H9 (cell line): Measurements from ENCODE around the gene VPS35L. TPM values are rescaled to one million over a fixed set of nuclear protein-coding genes. Genes with fewer than 3 reads are reported as not detected.

Experiments
- DNase-seq: peaks from one replicate; pipeline ENCODE4 v3.0.0-alpha.2; 2017
- H2AFZ ChIP-seq: one replicate; pipeline ENCODE4 v1.6.1; 2013; ENCODE audit warnings: mild to moderate bottlenecking, low read length, control low read depth, moderate library complexity
- H2AK5ac ChIP-seq: 2 replicates; pipeline ENCODE4 v1.6.1; 2013; ENCODE audit warnings: low read length, control low read depth, mixed read lengths; ENCODE audit not compliant: insufficient read length
- H2BK120ac ChIP-seq: one replicate; pipeline ENCODE4 v1.6.1; 2013; ENCODE audit warnings: low read depth, mild to moderate bottlenecking, low read length, control low read depth, inconsistent platforms; ENCODE audit not compliant: poor library complexity, severe bottlenecking
- H2BK12ac ChIP-seq: 2 replicates; pipeline ENCODE4 v1.6.1; 2013; ENCODE audit warnings: low read length, control low read depth, mixed read lengths, low read depth; ENCODE audit not compliant: insufficient read length
- H2BK15ac ChIP-seq: 2 replicates; pipeline ENCODE4 v1.6.1; 2013; ENCODE audit warnings: low read depth, low read length, control low read depth
- H2BK20ac ChIP-seq: one replicate; pipeline ENCODE4 v1.6.1; 2013; ENCODE audit warnings: low read depth, mild to moderate bottlenecking, low read length, control low read depth, inconsistent platforms; ENCODE audit not compliant: poor library complexity, severe bottlenecking
- H2BK5ac ChIP-seq: 2 replicates; pipeline ENCODE4 v1.6.1; 2013; ENCODE audit warnings: low read length, control low read depth, mixed read lengths; ENCODE audit not compliant: insufficient read length
- H3K14ac ChIP-seq: 2 replicates; pipeline ENCODE4 v1.6.1; 2013; ENCODE audit warnings: low read length, control low read depth; ENCODE audit not compliant: insufficient read depth
- H3K18ac ChIP-seq: 2 replicates; pipeline ENCODE4 v1.6.1; 2013; ENCODE audit warnings: low read depth, mild to moderate bottlenecking, mixed read lengths, low read length, control low read depth; ENCODE audit not compliant: insufficient read length
- H3K23ac ChIP-seq: 2 replicates; pipeline ENCODE4 v1.6.1; 2013; ENCODE audit warnings: low read length, control low read depth, mixed read lengths, low read depth; ENCODE audit not compliant: insufficient read length
- H3K23me2 ChIP-seq: 2 replicates; pipeline ENCODE4 v1.6.1; 2013; ENCODE audit warnings: low read depth, mild to moderate bottlenecking, mixed read lengths, low read length, control low read depth; ENCODE audit not compliant: insufficient read length, poor library complexity, severe bottlenecking
- H3K27ac ChIP-seq: 2 replicates; pipeline ENCODE4 v1.5.1; 2013; ENCODE audit warnings: low read length, control low read depth, mixed read lengths, low read depth; ENCODE audit not compliant: insufficient read length
- H3K27me3 ChIP-seq: 2 replicates; pipeline ENCODE4 v1.6.1; 2013; ENCODE audit warnings: low read length, control low read depth, inconsistent platforms; ENCODE audit not compliant: insufficient read depth
- H3K4ac ChIP-seq: 2 replicates; pipeline ENCODE4 v1.6.1; 2013; ENCODE audit warnings: low read depth, mild to moderate bottlenecking, control low read depth, inconsistent platforms, low read length, moderate library complexity
- H3K4me1 ChIP-seq: 2 replicates; pipeline ENCODE4 v1.6.1; 2013; ENCODE audit warnings: low read length, control low read depth, inconsistent platforms; ENCODE audit not compliant: insufficient read depth
- H3K4me2 ChIP-seq: 2 replicates; pipeline ENCODE4 v1.6.1; 2013; ENCODE audit warnings: low read length, control low read depth, mixed read lengths; ENCODE audit not compliant: insufficient read length, insufficient read depth
- H3K56ac ChIP-seq: 2 replicates; pipeline ENCODE4 v1.6.1; 2013; ENCODE audit warnings: low read depth, mild to moderate bottlenecking, mixed read lengths, low read length, control low read depth; ENCODE audit not compliant: insufficient read length
- H3K79me1 ChIP-seq: 2 replicates; pipeline ENCODE4 v1.6.1; 2013; ENCODE audit warnings: low read depth, mild to moderate bottlenecking, moderate library complexity, low read length, control low read depth, inconsistent platforms; ENCODE audit not compliant: insufficient read depth, poor library complexity, severe bottlenecking
- H3K79me2 ChIP-seq: 2 replicates; pipeline ENCODE4 v1.6.1; 2013; ENCODE audit warnings: low read length, control low read depth, inconsistent platforms; ENCODE audit not compliant: insufficient read depth
- H3K9ac ChIP-seq: 2 replicates; pipeline ENCODE4 v1.6.1; 2013; ENCODE audit warnings: low read length, control low read depth, mixed read lengths; ENCODE audit not compliant: insufficient read length; ENCODE audit errors: extremely low read depth
- H3K9me3 ChIP-seq: one replicate; pipeline ENCODE4 v1.6.1; 2013; ENCODE audit warnings: low read depth, low read length, inconsistent platforms; ENCODE audit not compliant: control insufficient read depth
- H3T11ph ChIP-seq: one replicate; pipeline ENCODE4 v1.6.1; 2013; ENCODE audit warnings: mild to moderate bottlenecking, low read length, control low read depth, inconsistent platforms
- H4K20me1 ChIP-seq: one replicate; pipeline ENCODE4 v1.6.1; 2013; ENCODE audit not compliant: control insufficient read depth, insufficient read length, insufficient read depth
- H4K5ac ChIP-seq: 2 replicates; pipeline ENCODE4 v1.6.1; 2013; ENCODE audit warnings: low read depth, mild to moderate bottlenecking, mixed read lengths, low read length, control low read depth; ENCODE audit not compliant: insufficient read length
- H4K8ac ChIP-seq: replicated peaks from 2 replicates; pipeline ENCODE4 v1.6.1; 2013; ENCODE audit warnings: low read length, control low read depth, mixed read lengths, low read depth; ENCODE audit not compliant: insufficient read length
- H4K91ac ChIP-seq: 2 replicates; pipeline ENCODE4 v1.6.1; 2013; ENCODE audit warnings: low read depth, mild to moderate bottlenecking, moderate library complexity, mixed read lengths, low read length, control low read depth; ENCODE audit not compliant: insufficient read length
- H3K27ac Mint-ChIP-seq, 3 experiments: 2 replicates in 2 of 3; 3 replicates in 1 of 3; pipeline ENCODE4 v1.8.0; 2020 to 2021; ENCODE audit warnings: mixed read lengths in 3 of 3, mild to moderate bottlenecking in 1 of 3, moderate library complexity in 1 of 3
- H3K27me3 Mint-ChIP-seq: 2 replicates; pipeline ENCODE4 v1.8.0; 2021; ENCODE audit warnings: low read depth, mild to moderate bottlenecking, moderate library complexity, mixed read lengths
- H3K36me3 Mint-ChIP-seq, 3 experiments: 2 replicates in 2 of 3; 3 replicates in 1 of 3; pipeline ENCODE4 v1.8.0; 2020 to 2021; ENCODE audit warnings: low read depth in 3 of 3, mixed read lengths in 3 of 3; ENCODE audit not compliant: insufficient read depth in 1 of 3
- H3K4me1 Mint-ChIP-seq, 2 experiments: 2 replicates each; pipeline ENCODE4 v1.8.0; 2020; ENCODE audit warnings: mixed read lengths in 2 of 2
- H3K4me3 Mint-ChIP-seq, 2 experiments: 2 replicates in 1 of 2; 3 replicates in 1 of 2; pipeline ENCODE4 v1.8.0; 2020 to 2021; ENCODE audit warnings: mild to moderate bottlenecking in 2 of 2, mixed read lengths in 2 of 2, moderate library complexity in 1 of 2
- H3K9me3 Mint-ChIP-seq, 2 experiments: 2 replicates in 1 of 2; 3 replicates in 1 of 2; pipeline ENCODE4 v1.8.0; 2020; ENCODE audit warnings: mild to moderate bottlenecking in 2 of 2, mixed read lengths in 2 of 2, moderate library complexity in 1 of 2
- WGBS: extraction: QIAGEN DNeasy Blood & Tissue Kit; methylation state at CpG from one replicate; pipeline ENCODE4 v1.1.7; 2013; ENCODE audit warnings: missing lambda C conversion rate, low lambda C conversion rate, mixed read lengths; ENCODE audit not compliant: insufficient read length; ENCODE audit errors: extremely low coverage; 5-methylcytosine and 5-hydroxymethylcytosine counted together
- total RNA-seq: library from RNA; stranded (reverse); gene quantifications from 2 replicates; pipeline ENCODE4 v1.2.1, GENCODE V29; 2021
- TF ChIP-seq, protein P1 (sequence below): fragments of 200-600 bp; sonication (generic); conservative IDR thresholded peaks from 3 replicates; pipeline ENCODE4 v1.8.0; 2021; ENCODE audit warnings: antibody characterized with exemption, mild to moderate bottlenecking

The VPS35L gene
- total RNA-seq, 1 experiment from 2014 or later = 58.4 TPM

DNA sequence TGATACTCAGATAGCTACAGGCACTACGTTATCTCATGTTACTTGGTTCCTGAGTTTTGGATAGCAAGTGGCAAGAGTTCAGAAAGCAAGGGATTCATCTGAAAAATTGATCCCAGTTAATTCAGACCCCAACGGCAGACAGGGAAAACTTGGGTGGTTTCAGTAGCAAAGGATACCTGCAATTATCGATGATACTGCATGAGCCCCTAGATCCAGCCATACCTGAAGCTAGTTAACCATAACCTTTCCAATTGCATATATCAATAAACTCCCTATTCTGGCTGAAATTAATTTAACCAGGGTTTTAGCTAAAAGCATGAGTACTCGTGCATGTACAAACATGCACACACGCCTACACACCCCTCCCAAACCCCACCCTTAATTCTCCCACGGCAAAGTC is 158.2 kb downstream of the VPS35L start:
- peaks cover under 1% of the 10 kb centered on the region for H3K23me2 ChIP-seq
- Mint-ChIP-seq H3K27ac (no peak overlapping the region), H3K4me3 (no peak overlapping the region), H3K4me1 (peaks cover 49 to 70% of the 10 kb centered on the region in 2 experiments), H3K36me3 (peaks cover 56 to 79% (median 66%) of the 10 kb centered on the region in 3 experiments), H3K9me3 (no peaks in the 10 kb centered on the region), H3K27me3 (no peaks in the 10 kb centered on the region)
- peaks cover 3% of the 10 kb centered on the region for H4K20me1 ChIP-seq
- no peak overlapping the region for H2AK5ac ChIP-seq
- H3K14ac ChIP-seq = no peak overlapping the region
- H3K79me2 ChIP-seq = peaks cover 39% of the 10 kb centered on the region
- no peak overlapping the region for H2BK12ac ChIP-seq
- H3K9me3 ChIP-seq = no peaks in the 10 kb centered on the region
- H3K9ac ChIP-seq = no peak overlapping the region
- no peak overlapping the region for H3K27ac ChIP-seq
- no peaks in the 10 kb centered on the region for H3K27me3 ChIP-seq
- no peak overlapping the region for H2BK15ac ChIP-seq
- WGBS = no CpG with 5 or more reads among the region's 6 CpGs
- no peak overlapping the region for H2BK120ac ChIP-seq
- H2AFZ ChIP-seq = no peak overlapping the region
- peaks cover 4% of the 10 kb centered on the region for H3K79me1 ChIP-seq
- no peak overlapping the region for H3T11ph ChIP-seq
- no peak overlapping the region for H2BK20ac ChIP-seq
- no peak overlapping the region for H2BK5ac ChIP-seq
- H3K4me2 ChIP-seq = no peak overlapping the region
- peaks cover 9% of the 10 kb centered on the region; the same call in 1 of the 2 replicates for H3K4me1 ChIP-seq
- H3K23ac ChIP-seq = no peak overlapping the region
- no peak overlapping the region for H3K18ac ChIP-seq
- no peak overlapping the region for H4K8ac ChIP-seq
- no peak for DNase-seq
- H3K56ac ChIP-seq = no peak overlapping the region
- no peak overlapping the region for H3K4ac ChIP-seq
- TF ChIP-seq, protein P1, sequence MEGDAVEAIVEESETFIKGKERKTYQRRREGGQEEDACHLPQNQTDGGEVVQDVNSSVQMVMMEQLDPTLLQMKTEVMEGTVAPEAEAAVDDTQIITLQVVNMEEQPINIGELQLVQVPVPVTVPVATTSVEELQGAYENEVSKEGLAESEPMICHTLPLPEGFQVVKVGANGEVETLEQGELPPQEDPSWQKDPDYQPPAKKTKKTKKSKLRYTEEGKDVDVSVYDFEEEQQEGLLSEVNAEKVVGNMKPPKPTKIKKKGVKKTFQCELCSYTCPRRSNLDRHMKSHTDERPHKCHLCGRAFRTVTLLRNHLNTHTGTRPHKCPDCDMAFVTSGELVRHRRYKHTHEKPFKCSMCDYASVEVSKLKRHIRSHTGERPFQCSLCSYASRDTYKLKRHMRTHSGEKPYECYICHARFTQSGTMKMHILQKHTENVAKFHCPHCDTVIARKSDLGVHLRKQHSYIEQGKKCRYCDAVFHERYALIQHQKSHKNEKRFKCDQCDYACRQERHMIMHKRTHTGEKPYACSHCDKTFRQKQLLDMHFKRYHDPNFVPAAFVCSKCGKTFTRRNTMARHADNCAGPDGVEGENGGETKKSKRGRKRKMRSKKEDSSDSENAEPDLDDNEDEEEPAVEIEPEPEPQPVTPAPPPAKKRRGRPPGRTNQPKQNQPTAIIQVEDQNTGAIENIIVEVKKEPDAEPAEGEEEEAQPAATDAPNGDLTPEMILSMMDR = no peak
- no peak overlapping the region for H4K91ac ChIP-seq
- H4K5ac ChIP-seq = no peak overlapping the region
